Fibroblast of peridontal ligament (primary cell): ENCODE measurements around the gene DAAM2.

Experiments used
- DNase-seq: peaks from one replicate; pipeline ENCODE4 v3.0.0-alpha.2; 2010; ENCODE audit errors: extremely low read depth

Gene DAAM2

DNA sequence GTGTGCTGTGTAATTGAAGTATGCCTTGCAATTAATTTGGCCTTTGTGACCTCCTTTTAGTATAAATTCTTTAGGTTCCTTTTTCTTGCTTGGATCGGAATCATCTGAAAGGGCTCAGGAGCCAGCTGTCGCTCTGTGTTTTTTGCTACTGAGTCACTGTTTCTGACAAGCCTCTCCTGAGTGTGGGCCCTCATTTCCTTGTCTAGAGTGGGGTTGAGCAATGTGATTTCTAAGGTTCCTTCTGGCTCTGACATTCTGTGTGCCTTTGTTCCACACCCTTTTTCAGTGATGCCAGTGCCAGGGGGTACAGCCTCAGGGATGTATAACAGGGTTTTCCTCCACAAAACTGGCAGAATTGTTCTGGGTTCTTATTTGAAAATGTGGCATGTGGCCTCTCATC is 26.5 kb downstream of the DAAM2 start:
- DNase-seq = no peak

DNA sequence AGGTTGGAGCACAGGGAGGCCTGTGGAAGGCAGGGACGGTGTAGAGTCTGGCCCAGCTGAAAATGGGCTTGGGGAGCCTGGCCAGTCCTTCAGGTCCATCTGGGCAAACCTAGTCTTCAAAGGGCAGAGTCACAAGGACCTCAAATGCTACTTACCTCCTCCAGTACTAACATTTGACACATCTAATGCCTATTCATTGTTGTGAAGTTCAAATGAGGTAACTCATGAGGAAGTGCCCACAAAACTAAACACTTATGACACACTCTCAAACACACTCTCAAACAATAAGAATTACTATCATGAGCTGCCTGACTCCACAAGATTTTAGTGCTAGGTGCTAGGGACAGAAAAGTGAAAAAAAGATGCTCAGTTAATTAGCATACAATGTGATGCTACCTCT is 27.1 kb downstream of the DAAM2 start:
- peak; percentile 38 for DNase-seq

- DNase-seq = no peak
Observed at GRCh38 chr6:39819676-39820075, 27.5 kb downstream of the DAAM2 start.

GRCh38 chr6:39820553-39820952 is 28.4 kb downstream of the DAAM2 start:
- no peak for DNase-seq

DNA sequence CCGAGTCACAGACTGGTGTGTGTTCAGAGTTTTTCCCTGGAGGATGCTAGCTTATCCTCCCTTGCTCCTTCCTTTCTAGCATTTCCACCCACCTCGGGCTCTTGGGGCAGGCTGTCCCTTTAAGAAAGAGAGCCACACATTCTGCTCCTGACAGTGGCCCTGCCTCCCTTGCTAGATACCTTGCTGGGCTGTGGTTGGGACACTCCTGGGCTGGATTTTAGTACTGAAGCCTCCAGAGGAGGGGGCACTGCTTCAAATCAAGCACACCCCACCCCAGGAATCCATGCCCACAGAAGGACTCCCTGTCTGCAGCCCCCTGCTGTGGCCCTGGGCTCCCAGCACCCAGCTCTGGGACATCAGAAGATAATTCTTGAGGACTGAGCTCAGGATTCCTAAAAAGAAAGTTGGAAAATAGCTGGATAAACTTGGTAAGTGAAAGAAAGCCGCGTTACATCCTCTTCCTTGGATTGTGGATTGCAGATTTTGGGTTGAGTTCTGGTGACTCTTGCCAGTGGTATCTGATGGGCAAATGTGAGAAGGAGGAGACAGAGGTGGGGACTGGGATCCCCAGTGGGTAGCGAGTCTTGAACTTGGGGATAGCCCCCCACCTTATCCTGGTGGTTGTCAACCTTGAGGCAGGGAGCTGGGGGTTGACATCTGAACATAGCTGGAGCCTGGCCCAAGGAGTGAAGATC is 29.0 kb downstream of the DAAM2 start:
- DNase-seq = peak; percentile 55

GRCh38 chr6:39821742-39822532 is 29.8 kb downstream of the DAAM2 start:
- no peak for DNase-seq

DNA sequence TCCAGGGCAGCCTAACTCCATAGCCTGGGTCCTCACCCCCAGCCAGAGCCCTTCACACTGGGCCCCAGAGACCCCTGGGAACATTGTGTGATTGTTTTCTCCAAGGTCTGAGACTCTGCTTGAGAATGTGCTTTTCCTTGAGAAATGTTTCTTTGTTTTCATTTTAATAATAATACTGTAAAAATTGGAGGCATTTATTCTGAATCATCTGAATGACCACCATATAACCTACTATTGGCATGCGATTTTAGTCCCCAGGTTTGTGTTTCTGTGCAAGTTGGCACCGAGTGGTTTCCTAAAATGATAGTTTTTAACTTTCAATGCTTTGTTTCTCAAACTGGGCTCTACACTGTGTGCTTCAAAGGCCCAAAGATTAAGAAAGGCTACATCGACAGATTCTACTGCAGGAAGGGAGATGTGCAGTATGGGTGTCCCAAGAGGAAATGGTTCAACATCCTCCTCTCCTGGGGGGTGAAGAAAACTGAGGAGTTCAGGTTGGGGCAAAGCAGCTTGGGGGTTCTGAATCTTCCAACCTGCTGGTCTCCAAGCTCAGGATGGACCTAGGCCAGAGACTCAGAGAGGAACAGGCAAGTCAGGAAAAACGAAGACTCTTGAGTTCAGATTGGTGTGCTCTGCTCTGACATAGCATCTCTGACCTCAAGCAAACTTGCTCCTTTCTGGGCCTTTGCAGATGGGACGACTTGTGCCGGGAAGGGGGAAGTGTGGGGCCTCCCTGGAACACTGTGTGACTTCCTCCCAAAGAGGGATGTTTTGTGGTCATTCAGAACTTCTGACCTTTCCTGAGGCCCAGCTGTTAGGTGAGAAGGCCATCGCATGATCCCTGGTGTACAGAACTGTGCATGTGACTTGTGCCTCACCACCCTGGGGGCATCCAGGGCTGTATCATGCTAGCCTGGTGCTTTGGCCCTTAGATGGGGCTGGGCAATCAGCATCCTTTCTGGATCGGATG is 31.0 kb downstream of the DAAM2 start:
- DNase-seq = no peak

DNA sequence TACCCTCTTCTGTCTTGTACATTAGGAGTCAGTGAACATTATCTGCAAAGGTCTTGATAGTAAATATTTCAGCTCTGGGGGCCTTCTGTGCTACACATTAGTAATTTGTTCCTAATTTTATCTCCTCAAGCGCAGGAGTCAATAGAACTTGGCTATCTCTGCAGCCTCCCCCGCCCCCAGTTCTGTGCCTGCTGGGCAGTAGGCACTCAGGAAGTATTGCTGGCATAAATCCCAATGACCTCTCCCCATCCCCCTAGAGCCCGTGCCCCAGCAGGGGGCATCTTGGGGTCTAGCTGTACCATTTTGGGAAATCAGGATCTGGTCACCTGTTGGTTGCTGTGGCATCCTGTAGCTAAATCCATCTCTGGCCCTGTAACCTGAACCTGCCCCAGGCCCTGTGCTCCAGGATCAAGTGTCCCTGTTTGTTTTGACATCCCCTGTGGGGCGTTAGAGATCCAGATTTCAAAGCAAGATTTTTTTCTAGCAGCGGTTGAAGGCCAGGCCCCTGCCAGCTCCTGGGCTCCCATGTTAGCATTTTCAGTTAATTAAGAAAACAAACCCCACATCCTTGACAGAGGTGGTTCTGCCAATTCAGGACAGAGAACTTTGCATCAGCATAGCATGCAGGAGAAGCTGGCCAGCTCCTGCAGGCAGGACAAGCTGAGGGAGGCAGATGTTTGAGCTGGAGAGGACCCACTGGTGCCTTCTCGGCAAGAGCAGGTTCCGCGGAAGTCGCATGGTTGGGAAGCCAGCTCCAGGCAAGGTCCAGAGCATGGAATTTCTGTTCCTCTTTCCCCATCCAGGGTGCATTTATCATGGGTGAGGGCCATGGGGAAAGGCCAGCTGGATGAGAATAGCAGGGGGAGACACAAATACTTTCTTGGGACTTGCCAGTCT is 32.1 kb downstream of the DAAM2 start:
- no peak for DNase-seq

- DNase-seq = no peak
Observed at GRCh38 chr6:39829331-39829730, 37.2 kb downstream of the DAAM2 start.

GRCh38 chr6:39830444-39830843 is 38.3 kb downstream of the DAAM2 start:
- DNase-seq = no peak

- DNase-seq = no peak
Observed at GRCh38 chr6:39831701-39832100, 39.5 kb downstream of the DAAM2 start.

DNA sequence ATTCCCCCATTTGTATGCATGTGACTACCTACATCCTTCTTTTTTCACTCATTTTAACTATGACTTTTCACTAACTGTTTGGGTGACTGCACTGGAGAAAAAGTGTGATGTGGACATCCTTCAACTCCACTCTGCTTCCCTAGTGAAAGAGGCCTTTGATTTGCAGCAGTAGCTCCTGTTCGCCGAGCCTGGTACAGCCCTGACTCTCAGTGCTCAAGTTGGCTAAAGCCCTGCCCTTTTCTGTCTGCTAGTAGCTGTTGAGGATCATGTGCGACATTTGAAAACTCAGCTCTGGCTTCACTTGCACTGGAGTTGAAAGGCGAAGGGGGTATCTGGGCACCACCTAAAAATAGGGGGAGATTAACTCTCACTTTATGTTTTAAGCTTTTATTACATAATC is 42.1 kb downstream of the DAAM2 start:
- DNase-seq = no peak

DNA sequence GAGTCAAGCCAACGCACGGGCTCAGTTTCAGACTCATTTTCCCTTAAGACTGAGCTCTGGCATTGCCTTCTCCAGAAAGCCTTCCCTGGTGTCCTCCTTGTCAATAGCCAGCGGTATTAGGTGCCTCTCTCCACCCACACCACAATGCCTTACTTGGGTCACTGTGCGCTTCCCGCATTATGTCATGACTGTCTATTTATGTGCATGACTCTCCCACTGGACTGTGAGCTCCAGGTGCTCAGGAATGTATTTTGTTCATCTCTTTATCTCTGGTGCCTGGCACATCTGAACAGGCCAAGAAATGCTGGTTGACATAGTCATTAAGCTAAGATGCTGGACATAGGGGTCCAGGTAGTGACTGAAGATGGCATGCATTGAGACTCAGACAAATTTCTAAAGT is 42.7 kb downstream of the DAAM2 start:
- no peak for DNase-seq

GRCh38 chr6:39835821-39836295 is 43.7 kb downstream of the DAAM2 start:
- DNase-seq = peak; percentile 69

- DNase-seq = peak; percentile 48
Observed at GRCh38 chr6:39836606-39837005, 44.4 kb downstream of the DAAM2 start.

DNA sequence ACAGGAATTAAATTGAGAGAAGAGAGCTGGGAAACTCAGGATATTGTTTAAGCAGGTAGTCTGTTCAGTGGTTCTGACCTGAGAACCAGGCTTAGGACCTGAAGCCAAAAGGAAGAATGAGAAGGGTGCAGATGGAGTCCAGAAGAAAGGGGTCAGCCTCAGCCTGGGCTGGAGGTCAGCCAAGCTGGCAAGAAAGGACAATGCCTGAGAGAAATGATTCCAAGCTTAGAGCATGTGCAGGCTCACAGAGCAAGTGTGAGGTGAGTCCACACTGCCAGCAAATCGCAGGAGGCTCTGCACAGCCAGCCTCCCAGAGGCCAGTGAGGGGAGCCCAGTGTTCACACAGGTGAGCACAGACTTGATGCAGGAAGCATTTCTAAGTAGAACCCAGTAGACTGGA is 47.3 kb downstream of the DAAM2 start:
- DNase-seq = no peak

- no peak for DNase-seq
Observed at GRCh38 chr6:39840781-39841180, 48.6 kb downstream of the DAAM2 start.

DNA sequence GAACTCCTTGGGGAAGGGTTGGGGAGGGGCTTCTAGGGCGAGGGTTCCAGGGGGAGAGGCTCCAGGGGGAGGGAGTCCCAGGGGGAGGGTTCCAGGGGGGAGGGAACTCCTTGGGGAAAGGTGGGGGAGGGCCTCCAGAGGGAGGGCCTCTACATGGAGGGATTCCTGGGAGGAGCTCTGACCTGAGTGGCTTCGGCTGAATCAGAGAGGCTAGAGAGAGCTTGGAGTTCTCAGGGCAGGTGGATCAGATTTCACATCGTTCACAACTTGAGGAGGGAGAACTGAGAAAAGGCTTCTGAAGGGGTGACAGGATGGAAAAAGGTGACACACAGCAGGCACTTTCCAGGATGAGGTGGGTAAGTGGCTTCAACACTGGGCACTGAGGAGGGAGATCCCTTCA is 49.1 kb downstream of the DAAM2 start:
- no peak for DNase-seq

DNA sequence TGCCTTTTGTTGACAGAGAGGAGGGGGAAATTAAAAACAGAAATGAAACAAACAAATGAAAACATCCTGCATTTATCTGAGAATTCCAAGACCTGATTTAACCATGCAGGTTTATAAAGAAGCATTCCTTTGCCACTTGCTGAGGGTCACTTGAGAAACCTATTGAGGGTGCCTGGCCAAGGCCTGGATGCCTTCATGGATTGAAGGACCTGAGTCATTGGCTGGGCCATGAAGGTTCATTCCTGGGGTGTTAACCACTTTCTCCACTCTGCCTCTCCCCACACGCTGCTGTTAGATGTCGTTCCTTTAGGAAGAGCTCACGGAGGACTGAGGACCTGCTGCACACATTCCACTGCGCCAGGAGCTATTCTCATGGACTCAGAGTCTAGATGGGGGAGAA is 49.7 kb downstream of the DAAM2 start:
- DNase-seq = no peak

- DNase-seq = peak; percentile 35
Observed at GRCh38 chr6:39843305-39844020, 51.3 kb downstream of the DAAM2 start.
